Upper lobe of left lung (tissue), 4 donors: ENCODE data around the gene CSNK1A1L.

ENCODE experiments used
- POLR2A ChIP-seq, 4 donors: fragments of 450-650 bp; IDR thresholded peaks; one replicate each; pipeline ENCODE4 v1.5.1; 2016 to 2017; ENCODE audit warnings: antibody characterized with exemption in 4 of 4, mild to moderate bottlenecking in 2 of 4
- POLR2AphosphoS5 ChIP-seq, 2 donors: sonication (generic); formaldehyde crosslinking; IDR thresholded peaks; one replicate each; pipeline ENCODE4 v1.5.1; 2017; ENCODE audit warnings: antibody characterized with exemption in 2 of 2
- TF ChIP-seq, protein P1 (sequence below), 6 experiments: fragments of 450-650 bp in 4 of 6; fragments of 200-600 bp in 2 of 6; sonication (generic) in 2 of 6; IDR thresholded peaks; one replicate each; pipeline ENCODE4 v1.5.1; 2016 to 2019; ENCODE audit warnings: antibody characterized with exemption in 6 of 6

DNA sequence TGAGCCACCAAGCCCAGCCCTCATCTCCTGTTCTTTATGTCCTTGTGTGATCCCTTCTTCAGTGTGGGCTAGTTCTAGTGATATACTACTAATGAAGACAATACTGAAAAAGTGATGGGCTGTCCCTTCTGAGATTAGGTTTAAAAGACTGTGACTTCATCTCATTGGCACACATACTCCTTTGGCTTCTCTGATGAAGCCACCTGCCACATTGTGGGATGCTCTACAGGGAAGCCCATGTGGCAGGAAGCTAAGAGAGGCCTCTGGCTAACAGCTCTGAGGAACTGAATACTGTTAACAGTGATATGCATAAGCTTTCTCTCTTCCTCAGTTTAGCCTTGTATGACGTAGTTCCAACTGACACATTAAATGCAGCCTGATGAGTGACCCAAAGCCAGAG, 13.6 kb downstream of the CSNK1A1L start:
- no peak for TF ChIP-seq POLR2A (IDR thresholded peaks at IDR 0.05)
- TF ChIP-seq, protein P1, sequence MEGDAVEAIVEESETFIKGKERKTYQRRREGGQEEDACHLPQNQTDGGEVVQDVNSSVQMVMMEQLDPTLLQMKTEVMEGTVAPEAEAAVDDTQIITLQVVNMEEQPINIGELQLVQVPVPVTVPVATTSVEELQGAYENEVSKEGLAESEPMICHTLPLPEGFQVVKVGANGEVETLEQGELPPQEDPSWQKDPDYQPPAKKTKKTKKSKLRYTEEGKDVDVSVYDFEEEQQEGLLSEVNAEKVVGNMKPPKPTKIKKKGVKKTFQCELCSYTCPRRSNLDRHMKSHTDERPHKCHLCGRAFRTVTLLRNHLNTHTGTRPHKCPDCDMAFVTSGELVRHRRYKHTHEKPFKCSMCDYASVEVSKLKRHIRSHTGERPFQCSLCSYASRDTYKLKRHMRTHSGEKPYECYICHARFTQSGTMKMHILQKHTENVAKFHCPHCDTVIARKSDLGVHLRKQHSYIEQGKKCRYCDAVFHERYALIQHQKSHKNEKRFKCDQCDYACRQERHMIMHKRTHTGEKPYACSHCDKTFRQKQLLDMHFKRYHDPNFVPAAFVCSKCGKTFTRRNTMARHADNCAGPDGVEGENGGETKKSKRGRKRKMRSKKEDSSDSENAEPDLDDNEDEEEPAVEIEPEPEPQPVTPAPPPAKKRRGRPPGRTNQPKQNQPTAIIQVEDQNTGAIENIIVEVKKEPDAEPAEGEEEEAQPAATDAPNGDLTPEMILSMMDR (IDR thresholded peaks at IDR 0.05): no peak
- no peak for TF ChIP-seq POLR2AphosphoS5 (IDR thresholded peaks at IDR 0.05)
